ENCODE measurements around the gene FARP1.

GRCh38 chr13:98262292-98262691 lies 119.4 kb downstream of the FARP1 start:
- TF ChIP-seq, protein P1, sequence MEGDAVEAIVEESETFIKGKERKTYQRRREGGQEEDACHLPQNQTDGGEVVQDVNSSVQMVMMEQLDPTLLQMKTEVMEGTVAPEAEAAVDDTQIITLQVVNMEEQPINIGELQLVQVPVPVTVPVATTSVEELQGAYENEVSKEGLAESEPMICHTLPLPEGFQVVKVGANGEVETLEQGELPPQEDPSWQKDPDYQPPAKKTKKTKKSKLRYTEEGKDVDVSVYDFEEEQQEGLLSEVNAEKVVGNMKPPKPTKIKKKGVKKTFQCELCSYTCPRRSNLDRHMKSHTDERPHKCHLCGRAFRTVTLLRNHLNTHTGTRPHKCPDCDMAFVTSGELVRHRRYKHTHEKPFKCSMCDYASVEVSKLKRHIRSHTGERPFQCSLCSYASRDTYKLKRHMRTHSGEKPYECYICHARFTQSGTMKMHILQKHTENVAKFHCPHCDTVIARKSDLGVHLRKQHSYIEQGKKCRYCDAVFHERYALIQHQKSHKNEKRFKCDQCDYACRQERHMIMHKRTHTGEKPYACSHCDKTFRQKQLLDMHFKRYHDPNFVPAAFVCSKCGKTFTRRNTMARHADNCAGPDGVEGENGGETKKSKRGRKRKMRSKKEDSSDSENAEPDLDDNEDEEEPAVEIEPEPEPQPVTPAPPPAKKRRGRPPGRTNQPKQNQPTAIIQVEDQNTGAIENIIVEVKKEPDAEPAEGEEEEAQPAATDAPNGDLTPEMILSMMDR (IDR thresholded peaks at IDR 0.05) = no peak
- TF ChIP-seq MYC (IDR thresholded peaks at IDR 0.05; ENCODE audit: borderline replicate concordance, low read length) (no peak), ZSCAN20 (CRISPR knock-in tag; IDR thresholded peaks at IDR 0.05) (no peak), POLR2AphosphoS2 (conservative IDR thresholded peaks at IDR 0.05; ENCODE audit: low read length) (no peak), SMC3 (IDR thresholded peaks at IDR 0.05) (no peak), CHD4 (IDR thresholded peaks at IDR 0.05; ENCODE audit: borderline replicate concordance) (no peak), RFX5 (IDR thresholded peaks at IDR 0.05) (no peak), EP300 (IDR thresholded peaks at IDR 0.05) (no peak), FOXS1 (CRISPR knock-in tag; IDR thresholded peaks at IDR 0.05) (no peak), HEYL (CRISPR knock-in tag; IDR thresholded peaks at IDR 0.05) (no peak), BHLHE40 (IDR thresholded peaks at IDR 0.05; ENCODE audit: low read depth, low read length) (no peak), POLR2A (IDR thresholded peaks at IDR 0.05; ENCODE audit: low read length) (no peak)
- TF ChIP-seq, protein P2, sequence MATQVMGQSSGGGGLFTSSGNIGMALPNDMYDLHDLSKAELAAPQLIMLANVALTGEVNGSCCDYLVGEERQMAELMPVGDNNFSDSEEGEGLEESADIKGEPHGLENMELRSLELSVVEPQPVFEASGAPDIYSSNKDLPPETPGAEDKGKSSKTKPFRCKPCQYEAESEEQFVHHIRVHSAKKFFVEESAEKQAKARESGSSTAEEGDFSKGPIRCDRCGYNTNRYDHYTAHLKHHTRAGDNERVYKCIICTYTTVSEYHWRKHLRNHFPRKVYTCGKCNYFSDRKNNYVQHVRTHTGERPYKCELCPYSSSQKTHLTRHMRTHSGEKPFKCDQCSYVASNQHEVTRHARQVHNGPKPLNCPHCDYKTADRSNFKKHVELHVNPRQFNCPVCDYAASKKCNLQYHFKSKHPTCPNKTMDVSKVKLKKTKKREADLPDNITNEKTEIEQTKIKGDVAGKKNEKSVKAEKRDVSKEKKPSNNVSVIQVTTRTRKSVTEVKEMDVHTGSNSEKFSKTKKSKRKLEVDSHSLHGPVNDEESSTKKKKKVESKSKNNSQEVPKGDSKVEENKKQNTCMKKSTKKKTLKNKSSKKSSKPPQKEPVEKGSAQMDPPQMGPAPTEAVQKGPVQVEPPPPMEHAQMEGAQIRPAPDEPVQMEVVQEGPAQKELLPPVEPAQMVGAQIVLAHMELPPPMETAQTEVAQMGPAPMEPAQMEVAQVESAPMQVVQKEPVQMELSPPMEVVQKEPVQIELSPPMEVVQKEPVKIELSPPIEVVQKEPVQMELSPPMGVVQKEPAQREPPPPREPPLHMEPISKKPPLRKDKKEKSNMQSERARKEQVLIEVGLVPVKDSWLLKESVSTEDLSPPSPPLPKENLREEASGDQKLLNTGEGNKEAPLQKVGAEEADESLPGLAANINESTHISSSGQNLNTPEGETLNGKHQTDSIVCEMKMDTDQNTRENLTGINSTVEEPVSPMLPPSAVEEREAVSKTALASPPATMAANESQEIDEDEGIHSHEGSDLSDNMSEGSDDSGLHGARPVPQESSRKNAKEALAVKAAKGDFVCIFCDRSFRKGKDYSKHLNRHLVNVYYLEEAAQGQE (IDR thresholded peaks at IDR 0.05) = no peak
- TF ChIP-seq, protein P3, sequence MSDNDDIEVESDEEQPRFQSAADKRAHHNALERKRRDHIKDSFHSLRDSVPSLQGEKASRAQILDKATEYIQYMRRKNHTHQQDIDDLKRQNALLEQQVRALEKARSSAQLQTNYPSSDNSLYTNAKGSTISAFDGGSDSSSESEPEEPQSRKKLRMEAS (IDR thresholded peaks at IDR 0.05) = no peak

Measured in A549 (cell line).